Testis (tissue), 3 donors: ENCODE data around the gene CMTM1. TPM values are rescaled to one million over a fixed set of nuclear protein-coding genes. Genes with fewer than 3 reads are reported as not detected.

Source experiments
- DNase-seq: peaks from one replicate; pipeline ENCODE4 v3.0.0-alpha.2; 2019
- H3K27ac ChIP-seq, 2 donors: fragments of 200-600 bp; sonication (generic); one replicate each; pipeline ENCODE4 v1.5.1; 2019
- H3K27me3 ChIP-seq: fragments of 200-600 bp; sonication (generic); one replicate; pipeline ENCODE4 v1.5.1; 2019
- H3K36me3 ChIP-seq: fragments of 200-600 bp; sonication (generic); one replicate; pipeline ENCODE4 v1.5.1; 2017; ENCODE audit warnings: low read depth; ENCODE audit errors: missing control alignments
- H3K4me1 ChIP-seq: fragments of 200-600 bp; sonication (generic); one replicate; pipeline ENCODE4 v1.5.1; 2019
- H3K4me3 ChIP-seq, 2 donors: fragments of 200-600 bp; sonication (generic); one replicate each; pipeline ENCODE4 v1.5.1; 2017 to 2019
- H3K9me3 ChIP-seq: fragments of 200-600 bp; sonication (generic); one replicate; pipeline ENCODE4 v1.5.1; 2017
- POLR2A ChIP-seq: fragments of 450-650 bp; IDR thresholded peaks from one replicate; pipeline ENCODE4 v1.6.1; 2017; ENCODE audit warnings: antibody characterized with exemption, mild to moderate bottlenecking, moderate library complexity
- WGBS, 2 donors: methylation state at CpG; one replicate each; pipeline ENCODE4 v1.1.5; 2018; 5-methylcytosine and 5-hydroxymethylcytosine counted together
- intact Hi-C: fragments of 100-400 bp; cut with DNase I; formaldehyde crosslinking; loops from one replicate; pipeline ENCODE4 v1.15.1; 2023; ENCODE audit warnings: low total_unique reads
- polyA plus RNA-seq: library from polyadenylated mRNA; stranded (reverse); fragments of 350-450 nt; fragmentation: Illumina TruSeq; extraction: RNeasy Lipid Tissue Mini Kit (QIAGEN cat#74804); gene quantifications from one replicate; pipeline ENCODE4 v1.2.3, GENCODE V29; 2014; ENCODE audit warnings: low read depth, low replicate concordance; ENCODE audit not compliant: insufficient read depth
- total RNA-seq, 2 donors: library from RNA; depleted of rRNA; stranded (reverse); fragments of >200 nt; gene quantifications; one replicate each; pipeline ENCODE4 v1.2.3, GENCODE V29; 2016
- TF ChIP-seq, protein P1 (sequence below), 3 experiments: fragments of 450-650 bp in 2 of 3; fragments of 200-600 bp in 1 of 3; sonication (generic) in 1 of 3; IDR thresholded peaks; one replicate each; pipeline ENCODE4 v1.5.1; 2016 to 2019; ENCODE audit warnings: antibody characterized with exemption in 3 of 3, mild to moderate bottlenecking in 2 of 3, moderate library complexity in 1 of 3

The CMTM1 gene
- total and polyA plus RNA-seq, 3 donors from 2014 or later, result 24.0 to 103 (median 47.5) TPM

DNA sequence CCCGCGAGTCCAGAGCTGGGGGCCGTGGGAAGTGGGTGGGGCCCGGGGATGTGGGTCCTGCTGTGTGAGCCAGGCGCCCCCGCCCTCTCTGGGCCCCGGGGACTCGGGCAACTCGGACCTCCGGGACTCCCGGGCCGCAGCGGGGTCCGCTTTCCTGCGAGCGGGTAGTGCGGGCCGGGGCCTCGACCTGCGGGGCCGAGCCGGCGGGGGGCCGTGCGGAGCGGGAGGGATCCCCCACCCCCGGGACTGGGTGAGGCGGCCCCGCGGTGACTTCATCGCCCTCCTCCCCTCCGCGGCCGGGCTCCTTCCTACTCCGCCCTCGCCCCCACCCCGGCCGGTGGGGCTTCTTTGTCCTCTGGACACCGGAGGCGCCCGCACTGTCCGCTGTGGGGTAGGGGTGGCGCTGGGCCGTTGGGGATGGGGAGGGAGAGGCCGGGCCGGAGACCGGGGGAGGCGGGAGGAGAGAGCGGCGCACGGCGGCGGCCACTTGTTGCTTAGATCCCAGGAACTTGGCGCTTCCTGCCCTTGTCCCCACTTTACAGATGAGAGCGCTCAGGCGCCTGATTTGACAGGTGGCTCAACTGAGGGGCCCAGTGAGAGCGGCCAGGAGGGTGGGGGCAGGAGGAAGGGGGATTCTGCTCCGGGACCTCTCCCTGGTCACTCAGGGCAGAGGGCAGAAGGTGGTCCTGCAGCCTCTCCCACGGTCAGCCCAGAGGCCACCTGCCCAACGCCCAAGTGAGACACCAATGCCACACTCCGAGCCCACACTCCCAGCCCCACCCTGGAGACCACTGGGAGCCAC, 39.1 kb downstream of the CMTM1 start:
- intact Hi-C loops, result loop anchor here (10.0 kb wide), 1 partner anchor 121 kb away; no protein-coding TSS in a partner anchor
- TF ChIP-seq, protein P1, sequence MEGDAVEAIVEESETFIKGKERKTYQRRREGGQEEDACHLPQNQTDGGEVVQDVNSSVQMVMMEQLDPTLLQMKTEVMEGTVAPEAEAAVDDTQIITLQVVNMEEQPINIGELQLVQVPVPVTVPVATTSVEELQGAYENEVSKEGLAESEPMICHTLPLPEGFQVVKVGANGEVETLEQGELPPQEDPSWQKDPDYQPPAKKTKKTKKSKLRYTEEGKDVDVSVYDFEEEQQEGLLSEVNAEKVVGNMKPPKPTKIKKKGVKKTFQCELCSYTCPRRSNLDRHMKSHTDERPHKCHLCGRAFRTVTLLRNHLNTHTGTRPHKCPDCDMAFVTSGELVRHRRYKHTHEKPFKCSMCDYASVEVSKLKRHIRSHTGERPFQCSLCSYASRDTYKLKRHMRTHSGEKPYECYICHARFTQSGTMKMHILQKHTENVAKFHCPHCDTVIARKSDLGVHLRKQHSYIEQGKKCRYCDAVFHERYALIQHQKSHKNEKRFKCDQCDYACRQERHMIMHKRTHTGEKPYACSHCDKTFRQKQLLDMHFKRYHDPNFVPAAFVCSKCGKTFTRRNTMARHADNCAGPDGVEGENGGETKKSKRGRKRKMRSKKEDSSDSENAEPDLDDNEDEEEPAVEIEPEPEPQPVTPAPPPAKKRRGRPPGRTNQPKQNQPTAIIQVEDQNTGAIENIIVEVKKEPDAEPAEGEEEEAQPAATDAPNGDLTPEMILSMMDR (IDR thresholded peaks at IDR 0.05), result no peak
- TF ChIP-seq POLR2A, result no peak
- peak; percentile 58 for DNase-seq
- H3K4me3 ChIP-seq, result peak overlapping the region; percentile 87 to 97
- H3K27me3 ChIP-seq, result no peaks in the 10 kb centered on the region
- no peaks in the 10 kb centered on the region for H3K36me3 ChIP-seq
- WGBS, 2 donors, result 16 to 20% methylated on average over 12 to 22 of the region's 61 CpGs
- H3K27ac ChIP-seq, result peak overlapping the region; percentile 90 to 96
- H3K9me3 ChIP-seq, result no peaks in the 10 kb centered on the region
- H3K4me1 ChIP-seq, result peaks cover 30% of the 10 kb centered on the region

DNA sequence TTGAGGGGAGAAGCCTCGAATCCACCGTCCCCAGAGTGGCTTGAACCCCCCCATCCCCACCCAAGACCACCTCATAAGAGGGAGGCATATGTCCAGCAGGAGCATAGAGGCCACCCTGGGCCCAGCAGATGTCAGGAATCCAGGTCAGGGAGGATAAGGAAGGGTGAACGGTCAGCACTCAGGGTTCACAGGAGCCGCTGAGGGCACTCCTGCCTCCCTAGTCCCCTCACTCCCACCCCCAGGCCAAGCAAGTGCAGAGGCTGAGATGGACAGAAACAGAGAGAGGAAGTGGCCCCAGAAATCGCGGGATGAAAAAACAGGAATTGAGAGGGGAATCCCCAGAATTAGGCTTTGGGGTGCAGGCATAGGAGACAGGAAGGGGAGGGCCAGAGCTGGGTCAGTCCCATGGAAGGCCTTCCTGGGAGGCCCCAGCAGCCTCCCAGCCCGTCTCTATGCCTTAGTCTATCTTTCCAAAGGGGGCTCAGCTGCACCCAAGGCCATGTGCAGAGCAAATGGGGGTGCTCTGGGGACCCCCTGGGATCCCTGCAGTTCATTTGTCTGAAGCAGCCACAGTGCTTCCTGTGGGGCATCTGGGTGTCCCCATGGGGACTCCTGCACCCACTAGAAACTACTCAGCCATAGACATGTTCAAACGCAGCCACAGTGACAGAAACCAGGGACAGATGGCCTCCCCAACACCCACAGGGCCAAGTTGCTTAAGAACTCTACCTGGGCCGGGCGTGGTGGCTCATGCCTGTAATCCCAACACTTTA, 39.9 kb downstream of the CMTM1 start:
- TF ChIP-seq, protein P1 (IDR thresholded peaks at IDR 0.05), result no peak
- TF ChIP-seq POLR2A, result no peak
- DNase-seq, result no peak
- Histone ChIP-seq H3K36me3 (no peaks in the 10 kb centered on the region), H3K4me1 (peaks cover 30% of the 10 kb centered on the region), H3K9me3 (no peaks in the 10 kb centered on the region), H3K27me3 (no peaks in the 10 kb centered on the region), H3K4me3 (peak overlapping the region in 1 of 2 donors; percentile 97), H3K27ac (peak overlapping the region; percentile 90 to 96)
- intact Hi-C loops, result loop anchor here (10.0 kb wide), 1 partner anchor 121 kb away; no protein-coding TSS in a partner anchor
- WGBS, 2 donors, result 56 to 61% methylated on average over 8 to 10 of the region's 10 CpGs

DNA sequence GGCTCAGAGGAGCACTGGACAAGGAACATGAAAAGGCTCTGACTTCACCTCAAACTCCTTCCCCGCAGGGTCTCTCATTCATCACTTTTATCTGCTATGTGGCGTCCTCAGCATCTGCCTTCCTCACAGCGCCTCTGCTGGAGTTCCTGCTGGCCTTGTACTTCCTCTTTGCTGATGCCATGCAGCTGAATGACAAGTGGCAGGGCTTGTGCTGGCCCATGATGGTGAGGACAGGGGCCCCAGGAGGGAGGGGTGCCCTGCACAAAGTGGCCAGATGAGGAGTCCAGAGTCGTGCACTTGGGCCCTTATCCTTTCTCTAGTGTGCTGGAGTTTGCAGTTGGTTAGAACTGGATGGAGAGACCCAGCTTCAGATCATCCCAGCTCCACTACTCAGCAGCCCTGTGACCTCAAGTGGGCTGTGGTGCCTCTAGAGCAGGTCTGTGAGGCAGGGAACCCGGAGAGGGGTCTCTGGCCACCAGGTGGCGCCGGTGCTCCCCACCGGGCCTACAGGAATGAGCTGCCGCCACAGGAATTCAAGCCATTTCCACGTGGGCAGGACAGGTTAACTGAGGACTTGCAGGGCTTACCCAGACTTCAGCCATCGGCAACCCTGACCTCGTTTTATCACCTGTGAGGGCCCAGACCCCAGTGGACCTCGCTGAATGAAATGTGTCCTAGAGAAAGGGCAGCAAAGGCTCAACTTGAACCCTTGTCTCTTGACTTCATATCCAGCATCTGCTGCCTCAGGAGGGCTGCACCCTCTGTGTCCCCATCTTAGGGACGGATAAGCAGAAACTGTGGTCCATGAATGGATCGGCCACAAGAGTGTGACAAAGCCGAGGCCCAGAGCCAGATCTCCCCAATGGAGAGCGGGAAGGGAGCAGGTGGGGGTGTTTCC, 42.3 kb downstream of the CMTM1 start:
- Histone ChIP-seq H3K4me1 (peaks cover 25% of the 10 kb centered on the region), H3K27me3 (no peaks in the 10 kb centered on the region), H3K27ac (peak overlapping the region; percentile 29 to 60), H3K36me3 (no peaks in the 10 kb centered on the region), H3K9me3 (no peaks in the 10 kb centered on the region), H3K4me3 (no peak overlapping the region)
- intact Hi-C loops, result loop anchor here (10.0 kb wide), 1 partner anchor 124 kb away; no protein-coding TSS in a partner anchor
- no peak for TF ChIP-seq POLR2A
- TF ChIP-seq, protein P1 (IDR thresholded peaks at IDR 0.05), result peak; percentile 75 to 92 (median 84)
- peak; percentile 94 for DNase-seq
- WGBS, 2 donors, result 38 to 52% methylated on average over 10 to 17 of the region's 17 CpGs

GRCh38 chr16:66609139-66609510, 42.9 kb downstream of the CMTM1 start:
- no peaks in the 10 kb centered on the region for H3K27me3 ChIP-seq
- no peaks in the 10 kb centered on the region for H3K36me3 ChIP-seq
- TF ChIP-seq POLR2A, result no peak
- TF ChIP-seq, protein P1 (IDR thresholded peaks at IDR 0.05), result no peak
- intact Hi-C loops, result loop anchor here (10.0 kb wide), 1 partner anchor 124 kb away; no protein-coding TSS in a partner anchor
- DNase-seq, result no peak
- WGBS, 2 donors, result 76 to 85% methylated on average over 4 to 12 of the region's 12 CpGs
- no peaks in the 10 kb centered on the region for H3K9me3 ChIP-seq
- no peak overlapping the region for H3K4me3 ChIP-seq
- peaks cover 21% of the 10 kb centered on the region for H3K4me1 ChIP-seq
- H3K27ac ChIP-seq, result peak overlapping the region; percentile 29 to 60
